ENCODE results near the gene PHACTR4.

- no peak for TF ChIP-seq CTCF (IDR thresholded peaks at IDR 0.05)
- TF ChIP-seq POLR2A (IDR thresholded peaks at IDR 0.05) = no peak
These were observed 125.2 kb downstream of the PHACTR4 start for GRCh38 chr1:28494737-28495136.
